ENCODE results near the gene SLC9A9.

Gene SLC9A9

DNA sequence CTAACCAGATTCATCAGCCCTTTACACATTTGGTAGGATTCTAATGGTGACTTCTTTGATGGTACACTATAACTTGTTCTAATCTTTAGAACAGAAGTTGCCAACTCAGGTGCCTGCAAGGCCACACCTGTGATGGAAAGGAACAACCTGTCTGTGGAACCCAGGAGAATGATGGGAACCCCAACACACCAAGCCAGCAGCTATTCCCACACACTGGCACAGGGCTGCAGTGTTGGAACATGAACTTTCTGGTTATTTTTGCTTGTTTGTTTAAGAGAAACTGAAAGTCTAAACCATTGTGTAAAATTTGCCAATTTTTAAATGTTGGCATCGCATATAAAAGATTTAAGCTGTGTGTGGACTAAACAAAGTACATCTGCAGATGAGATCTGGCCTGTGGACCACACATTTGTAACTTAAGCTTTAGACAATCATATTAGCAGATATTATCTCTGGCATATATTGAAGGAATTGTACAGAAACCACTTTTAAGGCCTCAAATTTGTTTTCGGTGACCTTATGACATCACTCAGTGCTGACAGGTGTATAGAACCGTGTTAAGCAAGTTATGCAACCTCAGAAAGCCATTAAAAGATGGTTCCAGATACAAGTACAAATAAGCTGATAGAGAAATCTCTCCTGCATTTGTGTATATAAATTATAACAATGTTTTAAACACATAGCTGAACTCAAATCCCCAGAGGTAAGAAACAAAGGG is 242.9 kb downstream of the SLC9A9 start:
- DNase-seq (ENCODE audit: low read depth in 1 of 2, low spot score in 1 of 2) = no peak
- Histone ChIP-seq H3K4me3 (replicated peaks; ENCODE audit: insufficient read depth, low read length) (no peak overlapping the region), H3K27me3 (ENCODE audit: insufficient read depth, poor library complexity, severe bottlenecking) (no peaks in the 10 kb centered on the region), H3K27ac (replicated peaks) (no peak overlapping the region)
- TF ChIP-seq SPI1 (IDR thresholded peaks at IDR 0.05; ENCODE audit: borderline replicate concordance, low read depth) = no peak
- TF ChIP-seq, protein P1, sequence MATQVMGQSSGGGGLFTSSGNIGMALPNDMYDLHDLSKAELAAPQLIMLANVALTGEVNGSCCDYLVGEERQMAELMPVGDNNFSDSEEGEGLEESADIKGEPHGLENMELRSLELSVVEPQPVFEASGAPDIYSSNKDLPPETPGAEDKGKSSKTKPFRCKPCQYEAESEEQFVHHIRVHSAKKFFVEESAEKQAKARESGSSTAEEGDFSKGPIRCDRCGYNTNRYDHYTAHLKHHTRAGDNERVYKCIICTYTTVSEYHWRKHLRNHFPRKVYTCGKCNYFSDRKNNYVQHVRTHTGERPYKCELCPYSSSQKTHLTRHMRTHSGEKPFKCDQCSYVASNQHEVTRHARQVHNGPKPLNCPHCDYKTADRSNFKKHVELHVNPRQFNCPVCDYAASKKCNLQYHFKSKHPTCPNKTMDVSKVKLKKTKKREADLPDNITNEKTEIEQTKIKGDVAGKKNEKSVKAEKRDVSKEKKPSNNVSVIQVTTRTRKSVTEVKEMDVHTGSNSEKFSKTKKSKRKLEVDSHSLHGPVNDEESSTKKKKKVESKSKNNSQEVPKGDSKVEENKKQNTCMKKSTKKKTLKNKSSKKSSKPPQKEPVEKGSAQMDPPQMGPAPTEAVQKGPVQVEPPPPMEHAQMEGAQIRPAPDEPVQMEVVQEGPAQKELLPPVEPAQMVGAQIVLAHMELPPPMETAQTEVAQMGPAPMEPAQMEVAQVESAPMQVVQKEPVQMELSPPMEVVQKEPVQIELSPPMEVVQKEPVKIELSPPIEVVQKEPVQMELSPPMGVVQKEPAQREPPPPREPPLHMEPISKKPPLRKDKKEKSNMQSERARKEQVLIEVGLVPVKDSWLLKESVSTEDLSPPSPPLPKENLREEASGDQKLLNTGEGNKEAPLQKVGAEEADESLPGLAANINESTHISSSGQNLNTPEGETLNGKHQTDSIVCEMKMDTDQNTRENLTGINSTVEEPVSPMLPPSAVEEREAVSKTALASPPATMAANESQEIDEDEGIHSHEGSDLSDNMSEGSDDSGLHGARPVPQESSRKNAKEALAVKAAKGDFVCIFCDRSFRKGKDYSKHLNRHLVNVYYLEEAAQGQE (IDR thresholded peaks at IDR 0.05; ENCODE audit: insufficient replicate concordance, low read depth) = no peak
- TF ChIP-seq, protein P2, sequence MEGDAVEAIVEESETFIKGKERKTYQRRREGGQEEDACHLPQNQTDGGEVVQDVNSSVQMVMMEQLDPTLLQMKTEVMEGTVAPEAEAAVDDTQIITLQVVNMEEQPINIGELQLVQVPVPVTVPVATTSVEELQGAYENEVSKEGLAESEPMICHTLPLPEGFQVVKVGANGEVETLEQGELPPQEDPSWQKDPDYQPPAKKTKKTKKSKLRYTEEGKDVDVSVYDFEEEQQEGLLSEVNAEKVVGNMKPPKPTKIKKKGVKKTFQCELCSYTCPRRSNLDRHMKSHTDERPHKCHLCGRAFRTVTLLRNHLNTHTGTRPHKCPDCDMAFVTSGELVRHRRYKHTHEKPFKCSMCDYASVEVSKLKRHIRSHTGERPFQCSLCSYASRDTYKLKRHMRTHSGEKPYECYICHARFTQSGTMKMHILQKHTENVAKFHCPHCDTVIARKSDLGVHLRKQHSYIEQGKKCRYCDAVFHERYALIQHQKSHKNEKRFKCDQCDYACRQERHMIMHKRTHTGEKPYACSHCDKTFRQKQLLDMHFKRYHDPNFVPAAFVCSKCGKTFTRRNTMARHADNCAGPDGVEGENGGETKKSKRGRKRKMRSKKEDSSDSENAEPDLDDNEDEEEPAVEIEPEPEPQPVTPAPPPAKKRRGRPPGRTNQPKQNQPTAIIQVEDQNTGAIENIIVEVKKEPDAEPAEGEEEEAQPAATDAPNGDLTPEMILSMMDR (IDR thresholded peaks at IDR 0.05; ENCODE audit: insufficient read depth, low read length) = no peak
- TF ChIP-seq POLR2AphosphoS5 (IDR thresholded peaks at IDR 0.05; ENCODE audit: low read depth) = no peak
- no peak for TF ChIP-seq GABPA (IDR thresholded peaks at IDR 0.05; ENCODE audit: low read depth)

DNA sequence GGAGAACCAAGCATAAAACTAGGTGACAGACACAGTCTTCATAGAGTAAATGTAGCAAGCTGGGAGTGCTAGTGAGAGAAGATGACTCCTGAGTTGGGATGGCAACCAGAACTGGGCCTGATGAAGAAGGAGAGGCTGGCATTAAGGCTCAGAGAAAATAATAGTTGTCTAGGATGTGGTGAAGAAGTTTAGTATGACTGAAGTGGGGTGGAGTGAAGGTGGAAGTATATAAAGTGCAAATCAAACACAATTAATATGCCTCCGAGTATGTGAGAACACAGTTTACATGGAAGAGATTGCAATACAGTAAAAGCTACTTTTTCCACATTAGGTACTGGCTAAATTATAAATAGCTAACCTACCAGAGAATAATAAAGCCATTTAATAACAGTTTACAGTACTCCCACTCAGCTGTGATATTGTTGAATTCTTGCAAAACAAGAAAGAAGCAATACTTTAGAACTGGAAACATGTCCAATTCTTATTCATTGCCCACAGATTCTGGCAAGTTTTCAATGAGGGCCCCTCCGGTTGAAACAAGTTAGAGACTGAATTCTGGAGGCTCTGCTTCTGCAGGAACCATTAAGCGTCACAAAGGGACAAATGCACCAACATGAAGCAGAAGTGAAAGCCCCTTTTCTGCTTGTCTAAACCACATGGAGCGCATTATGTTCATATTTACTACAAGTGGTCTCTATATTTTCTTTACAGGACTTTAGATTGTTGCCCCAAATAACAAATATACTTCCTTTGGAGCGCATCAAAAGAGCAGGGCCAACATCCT is 243.7 kb downstream of the SLC9A9 start:
- DNase-seq (ENCODE audit: low read depth in 1 of 2, low spot score in 1 of 2) = no peak
- TF ChIP-seq, protein P1 (IDR thresholded peaks at IDR 0.05; ENCODE audit: insufficient replicate concordance, low read depth) = no peak
- TF ChIP-seq, protein P2 (IDR thresholded peaks at IDR 0.05; ENCODE audit: insufficient read depth, low read length) = no peak
- no peak for TF ChIP-seq POLR2AphosphoS5 (IDR thresholded peaks at IDR 0.05; ENCODE audit: low read depth)
- TF ChIP-seq SPI1 (IDR thresholded peaks at IDR 0.05; ENCODE audit: borderline replicate concordance, low read depth) = no peak
- no peak for TF ChIP-seq GABPA (IDR thresholded peaks at IDR 0.05; ENCODE audit: low read depth)
- H3K4me3 ChIP-seq (replicated peaks; ENCODE audit: insufficient read depth, low read length) = no peak overlapping the region

DNA sequence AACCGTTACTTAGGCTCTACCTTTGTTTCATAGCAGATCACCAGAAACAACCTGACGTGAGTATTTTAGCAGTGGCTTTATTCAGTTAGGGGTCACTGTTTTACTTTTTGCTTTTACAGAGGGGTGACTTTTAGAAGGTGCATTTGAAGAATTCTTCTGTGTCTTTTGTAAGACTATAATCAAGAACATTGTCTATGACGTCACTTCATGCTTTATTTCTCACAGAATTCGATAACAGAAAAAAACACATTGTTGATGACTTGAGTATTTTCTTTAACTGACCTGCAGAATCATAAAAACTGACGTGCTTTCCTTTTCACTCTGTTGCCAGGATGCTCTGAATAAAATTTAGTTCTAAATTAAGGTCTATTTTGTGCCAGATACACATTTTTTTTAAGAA is 244.5 kb downstream of the SLC9A9 start:
- H3K4me3 ChIP-seq (replicated peaks; ENCODE audit: insufficient read depth, low read length) = no peak overlapping the region
- peaks cover 2% of the 10 kb centered on the region for H3K27me3 ChIP-seq (ENCODE audit: insufficient read depth, poor library complexity, severe bottlenecking)
- TF ChIP-seq, protein P1 (IDR thresholded peaks at IDR 0.05; ENCODE audit: insufficient replicate concordance, low read depth) = no peak
- no peak for TF ChIP-seq SPI1 (IDR thresholded peaks at IDR 0.05; ENCODE audit: borderline replicate concordance, low read depth)
- no peak for TF ChIP-seq GABPA (IDR thresholded peaks at IDR 0.05; ENCODE audit: low read depth)
- TF ChIP-seq POLR2AphosphoS5 (IDR thresholded peaks at IDR 0.05; ENCODE audit: low read depth) = no peak
- TF ChIP-seq, protein P2 (IDR thresholded peaks at IDR 0.05; ENCODE audit: insufficient read depth, low read length) = no peak
- no peak overlapping the region for H3K27ac ChIP-seq (replicated peaks)
- DNase-seq (ENCODE audit: low read depth in 1 of 2, low spot score in 1 of 2) = no peak

More for the DNA sequence above, 243.7 kb downstream of the SLC9A9 start:
- no peaks in the 10 kb centered on the region for H3K27me3 ChIP-seq (ENCODE audit: insufficient read depth, poor library complexity, severe bottlenecking)
- no peak overlapping the region for H3K27ac ChIP-seq (replicated peaks)

Measured in HL-60 (cell line).